ENCODE results near the gene NACC2.

DNA sequence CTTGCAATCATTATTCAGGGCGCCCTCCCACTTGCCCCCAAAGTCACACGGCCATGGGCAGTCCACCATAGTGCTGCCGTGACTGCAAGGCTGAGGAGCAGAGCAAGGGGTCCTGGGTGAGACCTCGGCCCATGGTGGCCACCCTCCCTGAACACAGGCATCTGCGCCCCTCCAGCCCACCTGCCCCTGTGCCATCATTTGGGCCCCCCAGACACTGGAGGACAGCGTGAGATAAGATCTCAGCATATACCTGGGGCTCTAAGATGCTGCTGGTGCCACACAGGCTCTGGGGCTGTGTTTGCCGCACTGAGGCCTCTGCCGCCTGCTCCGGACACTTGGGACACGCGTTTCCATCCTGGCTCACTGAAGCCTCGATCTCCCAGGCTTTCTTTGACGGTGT is 20.1 kb upstream of the NACC2 start:
- no peak for TF ChIP-seq EZH2phosphoT487 (IDR thresholded peaks at IDR 0.05; ENCODE audit: borderline replicate concordance, low read length)
- TF ChIP-seq, protein P1, sequence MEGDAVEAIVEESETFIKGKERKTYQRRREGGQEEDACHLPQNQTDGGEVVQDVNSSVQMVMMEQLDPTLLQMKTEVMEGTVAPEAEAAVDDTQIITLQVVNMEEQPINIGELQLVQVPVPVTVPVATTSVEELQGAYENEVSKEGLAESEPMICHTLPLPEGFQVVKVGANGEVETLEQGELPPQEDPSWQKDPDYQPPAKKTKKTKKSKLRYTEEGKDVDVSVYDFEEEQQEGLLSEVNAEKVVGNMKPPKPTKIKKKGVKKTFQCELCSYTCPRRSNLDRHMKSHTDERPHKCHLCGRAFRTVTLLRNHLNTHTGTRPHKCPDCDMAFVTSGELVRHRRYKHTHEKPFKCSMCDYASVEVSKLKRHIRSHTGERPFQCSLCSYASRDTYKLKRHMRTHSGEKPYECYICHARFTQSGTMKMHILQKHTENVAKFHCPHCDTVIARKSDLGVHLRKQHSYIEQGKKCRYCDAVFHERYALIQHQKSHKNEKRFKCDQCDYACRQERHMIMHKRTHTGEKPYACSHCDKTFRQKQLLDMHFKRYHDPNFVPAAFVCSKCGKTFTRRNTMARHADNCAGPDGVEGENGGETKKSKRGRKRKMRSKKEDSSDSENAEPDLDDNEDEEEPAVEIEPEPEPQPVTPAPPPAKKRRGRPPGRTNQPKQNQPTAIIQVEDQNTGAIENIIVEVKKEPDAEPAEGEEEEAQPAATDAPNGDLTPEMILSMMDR (IDR thresholded peaks at IDR 0.05; ENCODE audit: low read depth, low read length, poor library complexity, severe bottlenecking): no peak

Data from DOHH2 (cell line).